CMK (cell line): ENCODE data around the gene VWDE.

ENCODE experiments used
- DNase-seq: peaks from one replicate; pipeline ENCODE4 v3.0.0-alpha.2; 2010; ENCODE audit warnings: low read depth

VWDE gene

DNA sequence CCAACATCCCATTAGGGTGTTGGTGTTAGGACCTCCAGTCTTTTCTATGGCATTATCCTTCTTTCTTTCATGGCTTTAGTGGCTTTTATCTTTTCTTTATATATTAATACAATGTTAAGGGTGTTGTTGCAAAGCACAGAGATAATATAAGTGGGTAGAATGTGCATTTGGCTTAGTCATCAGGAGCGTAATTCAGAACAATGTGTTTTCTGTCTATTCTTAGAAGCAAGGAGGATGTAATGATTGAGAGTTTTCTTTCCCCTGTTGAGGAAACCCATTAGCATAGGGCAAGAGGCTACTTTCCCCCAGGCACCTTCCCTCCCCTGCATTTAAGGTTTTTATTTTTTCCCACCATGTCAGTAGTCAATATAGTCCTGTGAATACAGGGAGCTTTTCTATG, 112.9 kb downstream of the VWDE start:
- DNase-seq, result no peak

GRCh38 chr7:12289996-12290395, 113.7 kb downstream of the VWDE start:
- DNase-seq, result no peak

DNA sequence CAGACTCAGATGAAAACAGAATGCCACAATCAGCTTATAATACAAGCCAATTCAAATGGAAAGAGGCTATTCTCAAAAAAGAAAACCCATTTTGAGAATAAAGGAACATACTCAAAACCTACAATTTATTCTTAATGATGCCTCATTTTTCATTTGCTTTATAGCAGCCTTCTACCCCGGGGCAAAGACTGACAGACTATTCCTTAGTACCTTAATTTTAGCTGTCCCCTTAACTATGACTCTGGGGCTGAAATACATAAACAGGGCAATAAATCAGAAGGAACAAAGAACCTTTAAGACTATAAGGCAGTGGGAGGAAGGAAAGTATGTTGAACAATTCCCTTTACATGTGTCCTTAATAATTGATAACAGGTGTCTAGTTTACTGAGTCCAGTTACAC, 115.8 kb downstream of the VWDE start:
- no peak for DNase-seq

DNA sequence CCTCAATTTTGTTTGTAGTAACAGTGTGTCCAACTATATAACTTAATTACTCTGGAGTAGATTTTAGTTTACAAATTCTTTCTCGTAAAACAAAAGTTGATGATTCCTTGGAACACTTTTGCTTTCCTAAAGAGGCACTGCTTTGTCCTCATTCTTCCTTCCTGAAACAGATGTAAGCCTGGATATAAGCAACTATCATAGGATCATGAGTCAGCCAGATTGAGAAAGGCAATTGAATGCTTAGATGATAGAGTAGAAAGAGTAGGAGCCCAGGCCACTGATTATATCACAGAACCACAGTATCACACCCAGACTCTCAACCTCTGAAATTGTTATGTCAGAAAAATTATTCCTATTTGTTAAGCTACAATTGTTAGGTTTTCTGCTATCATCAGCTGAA, 122.6 kb downstream of the VWDE start:
- DNase-seq, result no peak
